Keratinocyte (primary cell): Measurements from ENCODE around the gene MFSD12. TPM values are rescaled to one million over a fixed set of nuclear protein-coding genes. Genes with fewer than 3 reads are reported as not detected.

Experiments
- DNase-seq: peaks from one replicate; pipeline ENCODE4 v3.0.0-alpha.2; 2011; ENCODE audit warnings: low read depth, missing footprints, low spot score
- FAIRE-seq: peaks from 2 replicates; lab custom pipeline; 2011; peaks lifted over from hg19 to GRCh38; lab: Jason Lieb, UNC
- H2AFZ ChIP-seq: 2 replicates; pipeline ENCODE4 v1.6.0; 2012; ENCODE audit warnings: low read length, control low read depth, inconsistent platforms; ENCODE audit not compliant: control insufficient read depth
- H3K27ac ChIP-seq: 2 replicates; pipeline ENCODE4 v1.5.1; 2011; ENCODE audit warnings: low read length; ENCODE audit not compliant: control insufficient read depth, insufficient read depth
- H3K27me3 ChIP-seq: 3 replicates; pipeline ENCODE4 v1.6.0; 2011; ENCODE audit warnings: low read length; ENCODE audit not compliant: control insufficient read depth, insufficient read depth; ENCODE audit errors: extremely low read depth
- H3K36me3 ChIP-seq, 2 experiments: 2 replicates in 1 of 2; 3 replicates in 1 of 2; pipeline ENCODE4 v1.5.1; 2011; ENCODE audit warnings: low read length in 2 of 2, mild to moderate bottlenecking in 1 of 2; ENCODE audit not compliant: control insufficient read depth in 2 of 2, insufficient read depth in 2 of 2; ENCODE audit errors: extremely low read depth in 1 of 2
- H3K4me1 ChIP-seq: 3 replicates; pipeline ENCODE4 v1.5.1; 2011; ENCODE audit warnings: low read length; ENCODE audit not compliant: control insufficient read depth, insufficient read depth; ENCODE audit errors: extremely low read depth
- H3K4me2 ChIP-seq: 3 replicates; pipeline ENCODE4 v1.6.0; 2011; ENCODE audit warnings: low read depth, low read length; ENCODE audit not compliant: control insufficient read depth, insufficient read depth; ENCODE audit errors: extremely low read depth
- H3K4me3 ChIP-seq, 3 experiments: fragments of 200-600 bp in 1 of 3; sonication (generic) in 1 of 3; 2 replicates in 2 of 3; 3 replicates in 1 of 3; pipeline ENCODE4 v1.5.1; 2011 to 2016; ENCODE audit warnings: low read length in 3 of 3, mild to moderate bottlenecking in 3 of 3, control low read depth in 2 of 3, inconsistent platforms in 1 of 3, low read depth in 1 of 3, mixed read lengths in 1 of 3, mixed run types in 1 of 3, moderate library complexity in 1 of 3; ENCODE audit not compliant: control insufficient read depth in 2 of 3, insufficient read depth in 2 of 3; ENCODE audit errors: extremely low read depth in 1 of 3
- H3K79me2 ChIP-seq: 2 replicates; pipeline ENCODE4 v1.6.0; 2012; ENCODE audit warnings: low read length; ENCODE audit not compliant: control insufficient read depth, insufficient read depth
- H3K9ac ChIP-seq: 3 replicates; pipeline ENCODE4 v1.6.0; 2011; ENCODE audit warnings: low read length; ENCODE audit not compliant: control insufficient read depth, insufficient read depth; ENCODE audit errors: extremely low read depth
- H3K9me1 ChIP-seq: 3 replicates; pipeline ENCODE4 v1.6.0; 2011; ENCODE audit warnings: low read length; ENCODE audit not compliant: control insufficient read depth, insufficient read depth; ENCODE audit errors: extremely low read depth
- H3K9me3 ChIP-seq: 2 replicates; pipeline ENCODE4 v1.5.1; 2012; ENCODE audit warnings: low read depth, low read length; ENCODE audit not compliant: control insufficient read depth
- H4K20me1 ChIP-seq: 3 replicates; pipeline ENCODE4 v1.6.0; 2011; ENCODE audit warnings: low read length; ENCODE audit not compliant: control insufficient read depth, insufficient read depth; ENCODE audit errors: extremely low read depth
- EZH2 ChIP-seq: IDR thresholded peaks from one replicate; pipeline ENCODE4 v1.6.1; 2012; ENCODE audit warnings: inconsistent platforms, mild to moderate bottlenecking, low read length, moderate library complexity
- dilution Hi-C: fragments of 300-500 bp; cut with MboI; formaldehyde crosslinking; loops from one replicate; pipeline ENCODE4 v1.7.0; 2020; ENCODE audit warnings: low sequenced_read_pairs; ENCODE audit not compliant: extremely low pct_ligation_motif_present
- polyA plus RNA-seq, 5 experiments: library from polyadenylated mRNA; depleted of rRNA in 3 of 5; stranded (reverse) in 3 of 5; stranded (forward) in 1 of 5; unstranded in 1 of 5; fragments of >200 nt; gene quantifications; 1 replicate in 1 of 5; 2 replicates in 3 of 5; 3 replicates in 1 of 5; pipeline versions ENCODE4 v1.2.1 to v1.2.3, GENCODE V29; 2011 to 2012; ENCODE audit warnings: missing spikeins in 2 of 5, low read depth in 1 of 5, low replicate concordance in 1 of 5
- TF ChIP-seq, protein P1 (sequence below), 3 experiments: IDR thresholded peaks in 1 of 3; conservative IDR thresholded peaks in 1 of 3; optimal IDR thresholded peaks in 1 of 3; 2 replicates in 2 of 3; 3 replicates in 1 of 3; pipeline versions ENCODE3 to v1.5.1; 2011; ENCODE audit warnings: low read length in 3 of 3, mild to moderate bottlenecking in 3 of 3, moderate library complexity in 2 of 3, control low read depth in 1 of 3, inconsistent platforms in 1 of 3; ENCODE audit not compliant: insufficient read depth in 2 of 3; ENCODE audit errors: extremely low read depth in 1 of 3

MFSD12 gene
- polyA plus RNA-seq, 1 donor (not counting 4 experiments of a cell fraction or from before 2014, with no cell fraction given) = 30.0 TPM

DNA sequence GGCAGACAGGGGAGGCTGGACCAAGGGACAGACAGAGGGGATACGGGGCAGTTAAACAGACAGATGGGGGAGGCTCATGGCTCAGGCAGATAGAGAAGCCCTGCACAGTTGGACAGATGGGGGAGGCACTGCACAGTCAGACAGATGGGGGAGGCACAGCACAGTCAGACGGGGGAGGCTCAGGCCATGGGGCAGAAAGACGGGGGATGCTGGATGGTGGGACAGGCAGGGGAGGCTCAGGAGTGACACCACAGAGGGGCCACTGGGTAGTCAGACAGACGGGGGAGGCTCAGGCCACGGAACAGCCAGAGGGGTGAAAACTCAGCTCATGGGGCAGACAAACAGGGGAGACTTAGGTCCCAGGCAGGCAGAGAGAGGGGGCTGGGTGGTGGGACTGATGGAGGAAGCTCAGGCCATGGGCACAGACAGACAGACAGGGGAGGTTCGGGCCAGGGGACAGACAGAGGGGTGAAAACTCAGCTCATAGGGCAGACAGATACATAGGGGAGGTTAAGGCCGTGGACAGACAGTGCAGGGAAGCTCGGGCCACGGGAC is 886 bp downstream of the MFSD12 start:
- peaks cover 18% of the 10 kb centered on the region for H3K4me1 ChIP-seq
- H3K79me2 ChIP-seq = peaks cover 32% of the 10 kb centered on the region
- no peak for TF ChIP-seq EZH2
- TF ChIP-seq, protein P1, sequence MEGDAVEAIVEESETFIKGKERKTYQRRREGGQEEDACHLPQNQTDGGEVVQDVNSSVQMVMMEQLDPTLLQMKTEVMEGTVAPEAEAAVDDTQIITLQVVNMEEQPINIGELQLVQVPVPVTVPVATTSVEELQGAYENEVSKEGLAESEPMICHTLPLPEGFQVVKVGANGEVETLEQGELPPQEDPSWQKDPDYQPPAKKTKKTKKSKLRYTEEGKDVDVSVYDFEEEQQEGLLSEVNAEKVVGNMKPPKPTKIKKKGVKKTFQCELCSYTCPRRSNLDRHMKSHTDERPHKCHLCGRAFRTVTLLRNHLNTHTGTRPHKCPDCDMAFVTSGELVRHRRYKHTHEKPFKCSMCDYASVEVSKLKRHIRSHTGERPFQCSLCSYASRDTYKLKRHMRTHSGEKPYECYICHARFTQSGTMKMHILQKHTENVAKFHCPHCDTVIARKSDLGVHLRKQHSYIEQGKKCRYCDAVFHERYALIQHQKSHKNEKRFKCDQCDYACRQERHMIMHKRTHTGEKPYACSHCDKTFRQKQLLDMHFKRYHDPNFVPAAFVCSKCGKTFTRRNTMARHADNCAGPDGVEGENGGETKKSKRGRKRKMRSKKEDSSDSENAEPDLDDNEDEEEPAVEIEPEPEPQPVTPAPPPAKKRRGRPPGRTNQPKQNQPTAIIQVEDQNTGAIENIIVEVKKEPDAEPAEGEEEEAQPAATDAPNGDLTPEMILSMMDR (optimal IDR thresholded peaks at IDR 0.05 in 1 of 3, IDR thresholded peaks at IDR 0.05 in 1 of 3, conservative IDR thresholded peaks at IDR 0.05 in 1 of 3; ENCODE audit: extremely low read depth in 1 of 3, insufficient read depth in 2 of 3, low read length in 3 of 3) = no peak
- H3K4me3 ChIP-seq = peak overlapping the region; percentile 86 to 96 (median 91)
- H3K4me2 ChIP-seq = peak overlapping the region; percentile 96
- H3K9me1 ChIP-seq = no peaks in the 10 kb centered on the region
- H3K27me3 ChIP-seq = no peaks in the 10 kb centered on the region
- dilution Hi-C loops = no loop called here
- no peak for DNase-seq
- H3K36me3 ChIP-seq = peaks cover 0 to 4% of the 10 kb centered on the region in 2 experiments
- H3K27ac ChIP-seq = peak overlapping the region; percentile 56
- H3K9ac ChIP-seq = peak overlapping the region; percentile 85
- H4K20me1 ChIP-seq = peaks cover 10% of the 10 kb centered on the region
- no peak for FAIRE-seq
- no peaks in the 10 kb centered on the region for H3K9me3 ChIP-seq
- H2AFZ ChIP-seq = peak overlapping the region; percentile 26

DNA sequence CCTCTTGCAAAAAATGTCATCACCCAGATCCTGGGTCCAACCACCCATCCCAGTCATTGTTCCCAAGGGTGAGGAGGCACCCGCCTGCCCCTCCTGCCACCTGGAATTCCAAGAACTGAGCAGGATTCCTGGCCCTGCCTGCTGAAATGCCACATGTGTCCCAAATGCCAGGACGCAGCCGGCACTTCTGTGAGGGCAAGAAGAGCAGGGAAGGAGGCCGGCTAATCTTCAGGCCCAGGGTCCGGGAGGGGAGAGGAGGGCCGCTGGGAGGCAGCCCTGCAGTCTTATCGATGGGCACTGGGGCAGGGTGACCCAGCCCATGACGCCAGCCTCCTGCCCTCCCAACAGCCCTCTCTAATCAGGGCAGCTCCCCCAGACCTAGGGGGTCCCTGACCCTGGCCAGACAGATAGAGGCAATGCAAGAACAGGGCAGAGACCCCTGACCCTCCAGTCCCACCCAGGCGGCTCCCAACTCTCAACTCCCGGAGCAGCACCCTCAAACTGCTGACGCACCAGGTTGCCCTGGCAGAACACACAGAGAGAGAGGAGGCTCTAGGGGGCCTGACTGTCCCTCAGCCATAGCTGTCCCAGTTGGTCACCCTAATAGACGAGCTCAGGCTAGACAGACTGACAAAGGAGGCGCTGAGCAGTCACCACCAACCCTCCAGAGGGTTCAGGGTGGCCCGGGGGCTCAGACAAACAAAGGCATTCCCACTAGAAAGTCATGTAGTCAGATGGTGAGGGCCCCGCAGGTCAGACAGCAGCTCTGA is 1.5 kb downstream of the MFSD12 start:
- dilution Hi-C loops = no loop called here
- peaks cover 36% of the 10 kb centered on the region for H3K79me2 ChIP-seq
- FAIRE-seq = no peak
- no peaks in the 10 kb centered on the region for H3K9me1 ChIP-seq
- TF ChIP-seq, protein P1 (optimal IDR thresholded peaks at IDR 0.05 in 1 of 3, IDR thresholded peaks at IDR 0.05 in 1 of 3, conservative IDR thresholded peaks at IDR 0.05 in 1 of 3; ENCODE audit: extremely low read depth in 1 of 3, insufficient read depth in 2 of 3, low read length in 3 of 3) = no peak
- TF ChIP-seq EZH2 = no peak
- peak overlapping the region; percentile 96 for H3K4me2 ChIP-seq
- no peak overlapping the region for H3K27ac ChIP-seq
- DNase-seq = no peak
- peaks cover 10% of the 10 kb centered on the region for H4K20me1 ChIP-seq
- H3K9ac ChIP-seq = peak overlapping the region; percentile 85
- H2AFZ ChIP-seq = no peak overlapping the region
- no peaks in the 10 kb centered on the region for H3K9me3 ChIP-seq
- H3K4me3 ChIP-seq = peak overlapping the region; percentile 86 to 96 (median 91)
- no peaks in the 10 kb centered on the region for H3K27me3 ChIP-seq
- peaks cover 0 to 4% of the 10 kb centered on the region in 2 experiments for H3K36me3 ChIP-seq
- H3K4me1 ChIP-seq = peaks cover 18% of the 10 kb centered on the region
